ENCODE measurements around the gene DACT1.

The DACT1 gene

GRCh38 chr14:58697266-58697929 lies 59.6 kb downstream of the DACT1 start:
- no peak for DNase-seq
- in situ Hi-C loops (cut with HindIII; ENCODE audit: low pct_ligation_motif_present, low pct_unique_long_range_greater_than_20kb, low sequenced_read_pairs): no loop called here

Measured in ACHN (cell line).